Measurements from ENCODE around the gene SLC6A19.

Gene SLC6A19

DNA sequence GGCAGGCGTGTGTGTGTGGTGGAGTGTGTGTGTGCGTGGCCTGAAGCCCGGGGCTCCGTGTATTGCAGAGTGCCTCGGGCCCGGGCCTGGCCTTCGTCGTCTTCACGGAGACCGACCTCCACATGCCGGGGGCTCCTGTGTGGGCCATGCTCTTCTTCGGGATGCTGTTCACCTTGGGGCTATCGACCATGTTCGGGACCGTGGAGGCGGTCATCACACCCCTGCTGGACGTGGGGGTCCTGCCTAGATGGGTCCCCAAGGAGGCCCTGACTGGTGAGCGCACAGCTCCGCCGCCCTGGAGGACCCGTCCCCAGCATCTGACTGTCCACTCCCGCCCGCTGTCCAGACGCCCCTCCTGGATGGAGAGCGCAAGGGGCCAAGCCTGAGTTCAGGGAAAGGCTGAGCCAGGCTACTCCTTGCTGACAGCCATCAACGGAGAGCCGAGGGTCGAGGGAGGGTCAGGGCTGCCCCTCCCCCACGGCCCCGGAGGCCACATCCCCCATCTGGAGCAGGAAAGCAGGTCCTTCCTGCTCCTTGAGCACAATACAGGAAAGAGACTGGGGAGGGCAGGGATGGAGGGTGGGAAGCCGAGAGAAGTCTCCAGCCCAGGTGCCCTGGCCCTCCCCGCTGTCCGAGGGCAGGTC is 42.2 kb downstream of the SLC6A19 start:
- Histone ChIP-seq H3K4me3 (ENCODE audit: insufficient read depth, low read depth, low read length) (no peak overlapping the region), H3K4me1 (ENCODE audit: control insufficient read depth, insufficient read depth, low read length) (no peaks in the 10 kb centered on the region), H3K9me3 (ENCODE audit: control insufficient read depth, low read length) (no peaks in the 10 kb centered on the region), H3K27me3 (ENCODE audit: control insufficient read depth, insufficient read depth, low read length, poor library complexity, severe bottlenecking) (peaks cover 8% of the 10 kb centered on the region), H3K36me3 (ENCODE audit: control insufficient read depth, insufficient read depth, low read length) (no peaks in the 10 kb centered on the region), H3K27ac (ENCODE audit: insufficient read depth, low read depth, low read length, poor library complexity, severe bottlenecking) (no peak overlapping the region)
- WGBS, 2 experiments: 77 to 78% methylated on average over 33 of the region's 33 CpGs

DNA sequence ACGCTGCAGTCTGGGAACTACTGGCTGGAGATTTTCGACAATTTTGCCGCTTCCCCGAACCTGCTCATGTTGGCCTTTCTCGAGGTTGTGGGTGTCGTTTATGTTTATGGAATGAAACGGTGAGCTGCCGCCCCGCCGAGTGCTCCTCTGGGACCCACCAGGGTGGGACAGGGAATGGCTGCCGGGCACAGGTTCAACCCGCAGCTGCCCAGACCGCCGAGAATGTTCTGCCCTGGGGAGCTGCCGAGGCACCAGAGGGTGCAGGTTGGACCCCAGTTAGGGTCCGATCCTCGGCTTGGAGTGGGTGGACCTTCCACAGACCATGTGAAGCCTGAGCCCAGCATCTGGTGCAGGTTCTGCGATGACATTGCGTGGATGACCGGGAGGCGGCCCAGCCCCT is 42.9 kb downstream of the SLC6A19 start:
- Histone ChIP-seq H3K27me3 (ENCODE audit: control insufficient read depth, insufficient read depth, low read length, poor library complexity, severe bottlenecking) (peaks cover 8% of the 10 kb centered on the region), H3K4me3 (ENCODE audit: insufficient read depth, low read depth, low read length) (no peak overlapping the region), H3K36me3 (ENCODE audit: control insufficient read depth, insufficient read depth, low read length) (no peaks in the 10 kb centered on the region), H3K27ac (ENCODE audit: insufficient read depth, low read depth, low read length, poor library complexity, severe bottlenecking) (no peak overlapping the region), H3K4me1 (ENCODE audit: control insufficient read depth, insufficient read depth, low read length) (no peaks in the 10 kb centered on the region), H3K9me3 (ENCODE audit: control insufficient read depth, low read length) (no peaks in the 10 kb centered on the region)
- WGBS, 2 experiments: 90% methylated on average over 21 of the region's 21 CpGs

DNA sequence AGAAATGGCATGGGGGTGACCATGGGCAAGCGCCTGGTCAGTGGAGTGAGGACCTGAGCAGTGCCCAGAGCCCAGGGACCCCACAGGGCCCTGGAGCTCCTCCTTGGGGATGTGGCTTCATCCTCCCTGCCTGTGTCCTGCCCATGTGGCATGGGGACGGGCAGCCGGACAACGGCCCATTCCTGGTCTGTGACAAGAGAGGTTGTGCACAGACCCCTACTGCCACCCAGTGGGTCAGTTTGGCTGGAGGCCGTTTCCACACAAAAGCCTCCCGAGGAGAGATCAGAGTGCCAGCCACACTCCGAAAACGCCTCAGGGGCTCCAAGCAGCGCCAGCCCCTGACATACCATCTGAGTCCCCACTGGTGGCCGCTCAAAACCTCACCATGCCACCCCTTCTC is 43.6 kb downstream of the SLC6A19 start:
- Histone ChIP-seq H3K36me3 (ENCODE audit: control insufficient read depth, insufficient read depth, low read length) (no peaks in the 10 kb centered on the region), H3K9me3 (ENCODE audit: control insufficient read depth, low read length) (no peaks in the 10 kb centered on the region), H3K4me1 (ENCODE audit: control insufficient read depth, insufficient read depth, low read length) (no peaks in the 10 kb centered on the region), H3K4me3 (ENCODE audit: insufficient read depth, low read depth, low read length) (no peak overlapping the region), H3K27ac (ENCODE audit: insufficient read depth, low read depth, low read length, poor library complexity, severe bottlenecking) (no peak overlapping the region), H3K27me3 (ENCODE audit: control insufficient read depth, insufficient read depth, low read length, poor library complexity, severe bottlenecking) (peaks cover 8% of the 10 kb centered on the region)
- 81 to 83% methylated on average over 10 of the region's 10 CpGs for WGBS, 2 experiments

DNA sequence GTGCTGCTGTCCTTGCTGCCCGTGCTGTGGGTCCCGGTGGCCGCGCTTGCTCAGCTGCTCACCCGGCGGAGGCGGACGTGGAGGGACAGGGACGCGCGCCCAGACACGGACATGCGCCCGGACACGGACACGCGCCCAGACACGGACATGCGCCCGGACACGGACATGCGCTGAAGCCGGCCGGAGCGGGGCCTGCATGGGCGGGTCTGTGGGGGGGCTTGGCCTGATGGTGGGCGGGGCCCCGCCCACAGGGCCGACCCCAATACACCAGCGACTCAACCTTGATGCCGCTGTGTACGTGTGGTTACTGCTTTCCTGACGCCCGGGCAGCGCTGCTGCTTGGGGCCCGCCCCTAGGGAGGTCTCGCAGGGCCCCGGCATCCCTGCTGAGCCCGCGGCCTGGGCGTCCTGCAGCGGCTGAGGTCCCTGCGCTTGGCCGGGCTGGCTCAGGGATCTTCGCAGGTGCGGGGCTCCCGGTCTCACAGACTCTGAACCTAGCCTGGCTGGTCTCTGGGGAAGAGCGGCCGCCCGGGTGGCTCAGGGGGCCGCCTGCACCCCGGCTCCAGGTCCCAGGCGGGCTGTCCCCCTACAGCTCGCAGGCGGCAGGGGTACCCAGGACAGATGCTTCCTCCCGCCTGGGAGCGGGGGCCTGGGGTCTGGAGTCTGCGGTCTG is 44.6 kb downstream of the SLC6A19 start:
- Histone ChIP-seq H3K9me3 (ENCODE audit: control insufficient read depth, low read length) (no peaks in the 10 kb centered on the region), H3K4me1 (ENCODE audit: control insufficient read depth, insufficient read depth, low read length) (no peaks in the 10 kb centered on the region), H3K27ac (ENCODE audit: insufficient read depth, low read depth, low read length, poor library complexity, severe bottlenecking) (no peak overlapping the region), H3K4me3 (ENCODE audit: insufficient read depth, low read depth, low read length) (no peak overlapping the region), H3K36me3 (ENCODE audit: control insufficient read depth, insufficient read depth, low read length) (no peaks in the 10 kb centered on the region), H3K27me3 (ENCODE audit: control insufficient read depth, insufficient read depth, low read length, poor library complexity, severe bottlenecking) (peaks cover 8% of the 10 kb centered on the region)
- 87 to 90% methylated on average over 58 of the region's 58 CpGs for WGBS, 2 experiments

DNA sequence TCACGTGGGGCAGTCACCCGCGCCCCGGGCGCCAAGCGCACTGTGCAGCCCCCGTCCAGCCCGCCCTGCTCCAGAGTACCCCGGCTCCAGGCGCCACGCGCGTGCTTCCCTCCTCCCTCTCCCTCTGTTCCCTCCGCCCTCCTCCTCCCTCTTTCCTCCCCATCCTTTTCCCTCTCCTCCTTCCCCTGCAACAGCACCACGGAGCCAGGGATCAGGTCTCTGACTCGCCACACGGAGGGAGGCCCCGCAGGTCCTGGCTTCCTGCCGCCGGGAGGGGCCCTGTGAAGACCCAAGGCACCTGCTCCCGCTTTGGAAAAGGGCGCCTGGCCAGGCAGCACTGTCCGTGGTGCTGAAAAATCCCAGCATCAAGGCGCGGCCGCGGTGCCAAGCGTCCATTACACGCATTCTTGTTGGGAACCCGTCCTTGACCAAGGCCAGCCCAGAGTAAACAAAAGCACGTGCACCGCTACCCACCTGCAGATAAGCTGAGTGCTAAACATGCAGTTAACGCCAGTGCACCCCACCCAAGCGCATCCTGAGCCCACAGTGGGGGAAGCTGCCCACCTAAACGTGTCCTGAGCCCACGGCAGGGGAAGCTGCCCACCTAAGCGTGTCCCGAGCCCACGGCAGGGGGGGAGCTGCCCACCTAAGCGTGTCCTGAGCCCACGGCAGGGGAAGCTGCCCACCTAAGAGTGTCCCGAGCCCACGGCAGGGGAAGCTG is 45.5 kb downstream of the SLC6A19 start:
- H3K9me3 ChIP-seq (ENCODE audit: control insufficient read depth, low read length): no peaks in the 10 kb centered on the region
- H3K27ac ChIP-seq (ENCODE audit: insufficient read depth, low read depth, low read length, poor library complexity, severe bottlenecking): no peak overlapping the region
- no peaks in the 10 kb centered on the region for H3K4me1 ChIP-seq (ENCODE audit: control insufficient read depth, insufficient read depth, low read length)
- H3K4me3 ChIP-seq (ENCODE audit: insufficient read depth, low read depth, low read length): no peak overlapping the region
- H3K36me3 ChIP-seq (ENCODE audit: control insufficient read depth, insufficient read depth, low read length): no peaks in the 10 kb centered on the region
- 38% methylated on average over 43 of the region's 43 CpGs for WGBS, 2 experiments
- peaks cover 8% of the 10 kb centered on the region for H3K27me3 ChIP-seq (ENCODE audit: control insufficient read depth, insufficient read depth, low read length, poor library complexity, severe bottlenecking)

- Histone ChIP-seq H3K4me1 (ENCODE audit: control insufficient read depth, insufficient read depth, low read length) (no peaks in the 10 kb centered on the region), H3K27me3 (ENCODE audit: control insufficient read depth, insufficient read depth, low read length, poor library complexity, severe bottlenecking) (peaks cover 8% of the 10 kb centered on the region), H3K36me3 (ENCODE audit: control insufficient read depth, insufficient read depth, low read length) (no peaks in the 10 kb centered on the region), H3K9me3 (ENCODE audit: control insufficient read depth, low read length) (no peaks in the 10 kb centered on the region), H3K4me3 (ENCODE audit: insufficient read depth, low read depth, low read length) (no peak overlapping the region), H3K27ac (ENCODE audit: insufficient read depth, low read depth, low read length, poor library complexity, severe bottlenecking) (no peak overlapping the region)
- 83 to 85% methylated on average over 6 of the region's 6 CpGs for WGBS, 2 experiments
Observed at GRCh38 chr5:1247811-1248210, 46.4 kb downstream of the SLC6A19 start.

DNA sequence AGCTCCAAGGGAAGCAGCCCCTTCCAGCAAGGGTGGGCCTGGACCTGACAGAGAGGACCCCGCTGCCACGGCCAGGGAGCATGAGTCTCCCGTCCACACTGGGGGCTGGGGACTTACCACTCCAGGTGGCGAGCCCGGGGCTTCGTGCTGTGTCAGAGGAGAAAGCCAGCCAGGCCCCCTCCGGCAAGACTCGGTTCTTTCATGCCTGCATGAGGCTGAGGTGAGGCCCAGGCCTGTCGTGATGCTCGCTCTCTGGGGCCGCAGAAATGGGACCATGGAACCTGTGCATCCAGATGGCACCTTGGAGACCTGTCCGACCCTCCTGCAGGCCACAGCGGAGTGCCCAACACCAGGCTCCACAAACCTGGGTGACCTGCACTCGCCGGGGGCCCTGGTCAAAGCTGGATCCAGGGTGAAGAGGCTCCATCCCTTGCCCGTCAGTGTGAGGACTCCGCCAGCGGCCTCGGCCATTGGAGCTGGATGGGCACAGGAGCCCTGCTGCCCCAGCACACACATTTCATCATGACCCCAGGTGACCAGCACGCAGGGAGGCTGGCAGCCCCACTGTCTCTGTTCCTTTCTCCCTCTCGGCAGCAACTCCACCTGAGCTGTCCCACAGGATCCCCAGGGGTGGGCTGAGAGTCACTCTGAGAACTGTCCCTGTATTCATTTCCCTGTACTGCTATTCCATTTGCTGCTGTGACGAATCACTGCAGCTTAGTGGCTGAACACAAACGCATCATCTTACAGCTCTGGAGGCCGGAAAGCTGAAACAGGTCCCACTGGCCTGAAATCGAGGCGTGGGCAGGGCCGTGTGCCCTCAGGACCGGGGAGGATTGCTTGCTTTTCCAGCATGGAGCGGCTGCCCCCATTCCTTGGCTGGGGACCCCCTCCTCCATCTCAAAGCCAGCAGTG is 48.2 kb downstream of the SLC6A19 start:
- Histone ChIP-seq H3K4me1 (ENCODE audit: control insufficient read depth, insufficient read depth, low read length) (no peaks in the 10 kb centered on the region), H3K4me3 (ENCODE audit: insufficient read depth, low read depth, low read length) (no peak overlapping the region), H3K27me3 (ENCODE audit: control insufficient read depth, insufficient read depth, low read length, poor library complexity, severe bottlenecking) (peaks cover 8% of the 10 kb centered on the region), H3K27ac (ENCODE audit: insufficient read depth, low read depth, low read length, poor library complexity, severe bottlenecking) (no peak overlapping the region), H3K9me3 (ENCODE audit: control insufficient read depth, low read length) (no peaks in the 10 kb centered on the region), H3K36me3 (ENCODE audit: control insufficient read depth, insufficient read depth, low read length) (no peaks in the 10 kb centered on the region)
- 85 to 86% methylated on average over 29 of the region's 29 CpGs for WGBS, 2 experiments

GRCh38 chr5:1251678-1252580 is 50.5 kb downstream of the SLC6A19 start:
- Histone ChIP-seq H3K4me3 (ENCODE audit: insufficient read depth, low read depth, low read length) (no peak overlapping the region), H3K36me3 (ENCODE audit: control insufficient read depth, insufficient read depth, low read length) (no peaks in the 10 kb centered on the region), H3K27ac (ENCODE audit: insufficient read depth, low read depth, low read length, poor library complexity, severe bottlenecking) (no peak overlapping the region), H3K27me3 (ENCODE audit: control insufficient read depth, insufficient read depth, low read length, poor library complexity, severe bottlenecking) (peaks cover 5% of the 10 kb centered on the region), H3K9me3 (ENCODE audit: control insufficient read depth, low read length) (no peaks in the 10 kb centered on the region), H3K4me1 (ENCODE audit: control insufficient read depth, insufficient read depth, low read length) (no peaks in the 10 kb centered on the region)
- 90% methylated on average over 27 of the region's 27 CpGs for WGBS, 2 experiments

DNA sequence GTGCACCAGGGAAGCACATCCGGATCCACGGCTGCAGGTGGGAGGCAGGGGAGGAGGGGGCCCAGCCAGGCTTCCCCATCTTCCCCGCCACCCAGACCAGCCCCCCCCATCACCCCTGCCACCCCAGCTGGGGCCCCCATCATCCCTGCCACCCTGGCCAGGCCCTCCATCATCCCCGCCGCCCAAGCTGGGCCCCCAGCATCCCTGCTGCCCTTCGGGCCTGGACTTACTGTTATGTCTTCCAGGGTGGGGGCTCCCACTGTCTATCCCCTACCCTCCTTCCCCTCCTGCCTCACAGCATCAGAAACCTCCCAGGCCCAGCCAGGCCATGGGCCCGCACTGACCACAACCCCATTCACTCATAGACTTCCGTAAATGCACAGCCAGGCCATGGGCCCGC is 51.3 kb downstream of the SLC6A19 start:
- H3K9me3 ChIP-seq (ENCODE audit: control insufficient read depth, low read length): no peaks in the 10 kb centered on the region
- H3K4me1 ChIP-seq (ENCODE audit: control insufficient read depth, insufficient read depth, low read length): no peaks in the 10 kb centered on the region
- no peak overlapping the region for H3K27ac ChIP-seq (ENCODE audit: insufficient read depth, low read depth, low read length, poor library complexity, severe bottlenecking)
- no peaks in the 10 kb centered on the region for H3K36me3 ChIP-seq (ENCODE audit: control insufficient read depth, insufficient read depth, low read length)
- H3K4me3 ChIP-seq (ENCODE audit: insufficient read depth, low read depth, low read length): no peak overlapping the region
- no peaks in the 10 kb centered on the region for H3K27me3 ChIP-seq (ENCODE audit: control insufficient read depth, insufficient read depth, low read length, poor library complexity, severe bottlenecking)
- 94% methylated on average over 8 to 9 of the region's 9 CpGs for WGBS, 2 experiments
